SK-N-SH (cell line): Measurements from ENCODE around the gene EXOC1. TPM values are rescaled to one million over a fixed set of nuclear protein-coding genes. Genes with fewer than 3 reads are reported as not detected.

Experiments
- CTCF ChIA-PET: fragments of 300-600, 350-600 bp; formaldehyde crosslinking; extraction: SDS; loops from one replicate; lab custom pipeline; 2021; lab: Yijun Ruan, JAX
- POLR2A ChIA-PET: fragments of 350-600 bp; sonication (Branson Sonifier 250); formaldehyde crosslinking; extraction: SDS; loops from one replicate; lab custom pipeline; 2020; ENCODE audit warnings: antibody characterized with exemption, inconsistent platforms; lab: Yijun Ruan, JAX
- DNase-seq: peaks from one replicate; pipeline ENCODE4 v3.0.0; 2012
- H2AFZ ChIP-seq: fragments of 200-600 bp; sonication (generic); 2 replicates; pipeline ENCODE4 v1.8.1; 2016; ENCODE audit warnings: antibody characterized with exemption, mild to moderate bottlenecking, low read depth
- H3F3A ChIP-seq: fragments of 200-600 bp; sonication (generic); replicated peaks from 2 replicates; pipeline ENCODE3; 2016; ENCODE audit warnings: antibody characterized with exemption, mild to moderate bottlenecking; ENCODE audit not compliant: insufficient read depth
- H3K27ac ChIP-seq, 2 experiments: fragments of 200-500 bp in 1 of 2; fragments of 200-600 bp in 1 of 2; sonication (Bioruptor generic) in 1 of 2; sonication (generic), shearing (Covaris generic) in 1 of 2; 2 replicates each; pipeline versions ENCODE4 v1.5.1 to v1.6.1; 2014 to 2016; ENCODE audit warnings: low read depth in 2 of 2, inconsistent platforms in 1 of 2, low read length in 1 of 2, mild to moderate bottlenecking in 1 of 2, mixed read lengths in 1 of 2
- H3K27me3 ChIP-seq: fragments of 200-600 bp; sonication (generic), shearing (Covaris generic); 2 replicates; pipeline ENCODE4 v1.6.1; 2016; ENCODE audit warnings: mixed run types; ENCODE audit not compliant: insufficient read depth
- H3K36me3 ChIP-seq, 2 experiments: fragments of 200-500 bp in 1 of 2; fragments of 200-600 bp in 1 of 2; sonication (Bioruptor generic) in 1 of 2; sonication (generic) in 1 of 2; replicated peaks in 1 of 2; 2 replicates each; pipeline versions ENCODE3 to v1.5.1; 2014 to 2016; ENCODE audit warnings: low read length in 1 of 2, mild to moderate bottlenecking in 1 of 2; ENCODE audit not compliant: insufficient read depth in 2 of 2, control insufficient read depth in 1 of 2
- H3K4me1 ChIP-seq, 2 experiments: fragments of 200-500 bp in 1 of 2; fragments of 200-600 bp in 1 of 2; sonication (Bioruptor generic) in 1 of 2; sonication (generic), shearing (Covaris generic) in 1 of 2; 2 replicates each; pipeline versions ENCODE4 v1.5.1 to v1.6.1; 2014 to 2016; ENCODE audit warnings: low read depth in 1 of 2, low read length in 1 of 2, mixed run types in 1 of 2; ENCODE audit not compliant: insufficient read depth in 2 of 2, control insufficient read depth in 1 of 2
- H3K4me2 ChIP-seq: fragments of 200-600 bp; sonication (generic), shearing (Covaris generic); 2 replicates; pipeline ENCODE4 v1.6.1; 2017; ENCODE audit warnings: mixed run types
- H3K4me3 ChIP-seq, 2 experiments: fragments of 200-500 bp in 1 of 2; fragments of 200-600 bp in 1 of 2; sonication (Bioruptor generic) in 1 of 2; sonication (generic), shearing (Covaris generic) in 1 of 2; 2 replicates each; pipeline versions ENCODE4 v1.5.1 to v1.8.1; 2014 to 2016; ENCODE audit warnings: low read depth in 2 of 2, inconsistent platforms in 1 of 2, low read length in 1 of 2, mild to moderate bottlenecking in 1 of 2, mixed read lengths in 1 of 2, moderate library complexity in 1 of 2
- H3K79me2 ChIP-seq: fragments of 200-600 bp; sonication (generic); 2 replicates; pipeline ENCODE4 v1.8.1; 2017; ENCODE audit warnings: mild to moderate bottlenecking; ENCODE audit not compliant: insufficient read depth
- H3K9ac ChIP-seq: fragments of 200-600 bp; sonication (generic); 2 replicates; pipeline ENCODE4 v1.6.1; 2017; ENCODE audit warnings: mixed run types
- H3K9me2 ChIP-seq: fragments of 200-600 bp; sonication (generic); 2 replicates; pipeline ENCODE4 v1.6.1; 2017; ENCODE audit warnings: mixed run types
- H3K9me3 ChIP-seq: fragments of 200-600 bp; sonication (generic); 2 replicates; pipeline ENCODE4 v1.6.1; 2017; ENCODE audit warnings: mixed run types, mild to moderate bottlenecking, moderate library complexity
- H4K20me1 ChIP-seq: fragments of 200-600 bp; sonication (generic); 2 replicates; pipeline ENCODE4 v1.6.1; 2017; ENCODE audit warnings: mild to moderate bottlenecking, mixed run types; ENCODE audit not compliant: insufficient read depth
- EP300 ChIP-seq, 2 experiments: IDR thresholded peaks; 2 replicates each; pipeline versions ENCODE4 v1.4.0 to v1.6.1; 2012; ENCODE audit warnings: borderline replicate concordance in 1 of 2, low read depth in 1 of 2, low read length in 1 of 2
- EZH2phosphoT487 ChIP-seq: fragments of 200-600 bp; sonication (generic); IDR thresholded peaks from 2 replicates; pipeline ENCODE4 v1.6.1; 2017; ENCODE audit warnings: low read depth, mixed run types, mild to moderate bottlenecking, antibody characterized with exemption, moderate library complexity, borderline replicate concordance
- GATA2 ChIP-seq: sonication (generic); formaldehyde crosslinking; IDR thresholded peaks from 2 replicates; pipeline ENCODE4 v1.5.0; 2020; ENCODE audit warnings: mild to moderate bottlenecking, missing genetic modification reagents
- IRF3 ChIP-seq: fragments of 150-350 bp; IDR thresholded peaks from 2 replicates; pipeline ENCODE4 v1.6.1; 2016; ENCODE audit warnings: mild to moderate bottlenecking, low read depth, low read length
- JUND ChIP-seq: IDR thresholded peaks from 2 replicates; pipeline ENCODE4 v1.4.0; 2012
- MXI1 ChIP-seq: IDR thresholded peaks from 2 replicates; pipeline ENCODE4 v1.6.1; 2012; ENCODE audit warnings: mild to moderate bottlenecking, low read depth, low read length, improper control_type of control experiment
- NRF1 ChIP-seq: IDR thresholded peaks from 2 replicates; pipeline ENCODE4 v1.6.1; 2012; ENCODE audit warnings: low read depth, mild to moderate bottlenecking, low read length
- RAD21 ChIP-seq: IDR thresholded peaks from 2 replicates; pipeline ENCODE4 v1.6.1; 2012; ENCODE audit warnings: mild to moderate bottlenecking, low read length
- RXRA ChIP-seq: IDR thresholded peaks from 2 replicates; pipeline ENCODE4 v1.4.0; 2012; ENCODE audit warnings: low read depth, mild to moderate bottlenecking, borderline replicate concordance
- SIN3A ChIP-seq: IDR thresholded peaks from 2 replicates; pipeline ENCODE4 v1.6.1; 2012; ENCODE audit warnings: low read depth, mild to moderate bottlenecking, low read length, moderate library complexity, borderline replicate concordance
- SMC3 ChIP-seq: IDR thresholded peaks from 2 replicates; pipeline ENCODE4 v1.6.1; 2012; ENCODE audit warnings: low read depth, low read length, improper control_type of control experiment
- USF1 ChIP-seq: IDR thresholded peaks from 2 replicates; pipeline ENCODE4 v1.4.0; 2012; ENCODE audit warnings: low read depth, borderline replicate concordance
- YY1 ChIP-seq: IDR thresholded peaks from 2 replicates; pipeline ENCODE4 v1.4.0; 2012; ENCODE audit warnings: low read depth, mild to moderate bottlenecking
- WGBS: methylation state at CpG from one replicate; pipeline ENCODE4 v1.1.6; 2017; ENCODE audit warnings: low lambda C conversion rate; 5-methylcytosine and 5-hydroxymethylcytosine counted together
- polyA plus RNA-seq, 3 experiments: library from polyadenylated mRNA; depleted of rRNA; stranded (reverse); fragments of >200 nt; gene quantifications; 2 replicates each; pipeline ENCODE4 v1.2.3, GENCODE V29; 2012

Gene EXOC1
- polyA plus RNA-seq, 1 of the 3 experiments (the other 2 are of a cell fraction) = 13.5 TPM

GRCh38 chr4:55817691-55818090 is 35.8 kb upstream of the EXOC1 start:
- no peak overlapping the region for H3K27ac ChIP-seq
- TF ChIP-seq MXI1 = no peak
- no peak for TF ChIP-seq YY1
- TF ChIP-seq IRF3 = no peak
- TF ChIP-seq EP300 (IDR thresholded peaks at IDR 0.05; ENCODE audit: borderline replicate concordance in 1 of 2, low read depth in 1 of 2, low read length in 1 of 2) = no peak
- TF ChIP-seq RXRA = no peak
- TF ChIP-seq JUND = no peak
- TF ChIP-seq SIN3A = no peak
- no peak for TF ChIP-seq NRF1
- no peak for TF ChIP-seq USF1
- TF ChIP-seq, all 33 proteins: peak for 0
- POLR2A ChIA-PET = no interaction called here
- H3K27me3 ChIP-seq = no peaks in the 10 kb centered on the region
- no peaks in the 10 kb centered on the region for H3K36me3 ChIP-seq
- H3K9ac ChIP-seq = no peak overlapping the region
- WGBS = 80% methylated on average over 3 of the region's 3 CpGs
- H3F3A ChIP-seq = no peaks in the 10 kb centered on the region
- no peaks in the 10 kb centered on the region for H4K20me1 ChIP-seq
- H3K4me3 ChIP-seq = no peak overlapping the region
- H2AFZ ChIP-seq = no peak overlapping the region
- no peaks in the 10 kb centered on the region for H3K4me1 ChIP-seq
- no peaks in the 10 kb centered on the region for H3K9me2 ChIP-seq
- H3K9me3 ChIP-seq = no peaks in the 10 kb centered on the region
- H3K79me2 ChIP-seq = no peaks in the 10 kb centered on the region
- CTCF ChIA-PET = interaction anchor here (1.1 kb wide), 1 partner anchor 847 kb away, joined by 3 read pairs; no protein-coding TSS in a partner anchor
- no peak for DNase-seq
- H3K4me2 ChIP-seq = no peak overlapping the region

- Histone ChIP-seq H3K27me3 (no peaks in the 10 kb centered on the region), H3K4me3 (peak within 1 kb of the TSS in 1 of 2 experiments; percentile 42; a peak in 2 of 4 replicates), H3K9me2 (no peaks in the 10 kb centered on the region), H2AFZ (0 out of 2 replicates have a peak within 1 kb of the TSS, but pooled peaks have one; percentile 46), H3K9me3 (no peaks in the 10 kb centered on the region), H3F3A (no peaks in the 10 kb centered on the region), H3K79me2 (no peaks in the 10 kb centered on the region), H3K9ac (no peak within 1 kb of the TSS), H3K4me2 (peak within 1 kb of the TSS; percentile 62; the same call in 1 of the 2 replicates), H3K4me1 (no peaks in the 10 kb centered on the region), H3K27ac (no peak within 1 kb of the TSS), H3K36me3 (no peaks in the 10 kb centered on the region), H4K20me1 (no peaks in the 10 kb centered on the region)
- CTCF ChIA-PET = interaction anchor here (0.7 to 1.4 kb wide), 8 partner anchors 11 to 225 kb away, joined by 3 to 4 read pairs (median 3); no protein-coding TSS in a partner anchor
- TF ChIP-seq SMC3 (no peak), EZH2phosphoT487 (no peak), RAD21 (peak; percentile 35), EP300 (IDR thresholded peaks at IDR 0.05; ENCODE audit: borderline replicate concordance in 1 of 2, low read depth in 1 of 2, low read length in 1 of 2) (no peak), GATA2 (CRISPR knock-in tag) (no peak)
- POLR2A ChIA-PET = no interaction called here
- WGBS = 22% methylated on average over 10 of the region's 13 CpGs
- peak; percentile 75 for DNase-seq
Measured at GRCh38 chr4:55819634-55820033, 33.8 kb upstream of the EXOC1 start, which contains the start of gene EXOC1L. Gene EXOC1L (plus strand): TSS chr4:55819790. CDS start chr4:55820027, 237 bp downstream.
